GM19035 (cell line): ENCODE results near the gene MUTYH.

Experiments
- ATAC-seq: cut with Tn5 transposase; IDR thresholded peaks from one replicate; pipeline ENCODE4 v1.9.1; 2021; ENCODE audit not compliant: unreplicated experiment

The MUTYH gene

GRCh38 chr1:45282351-45282750 is 57.9 kb downstream of the MUTYH start:
- ATAC-seq: no peak
